Measurements from ENCODE around the gene DMD.
"Not testable (repeated sequence)": the region's sequence is repeated elsewhere in the genome, so short reads cannot be mapped to it uniquely, and the experiment has no call there.

Gene DMD

GRCh38 chrX:31969714-31970113 lies 1241.6 kb downstream of the DMD start:
- DNase-seq, result no peak

GRCh38 chrX:31962256-31962655 lies 1249.1 kb downstream of the DMD start:
- DNase-seq, result no peak

- no peak for DNase-seq
Measured at GRCh38 chrX:31934842-31935370, 1276.4 kb downstream of the DMD start.

GRCh38 chrX:31934015-31934414 lies 1277.3 kb downstream of the DMD start:
- no peak for DNase-seq

- no peak for DNase-seq
Measured at GRCh38 chrX:31932769-31933168, 1278.6 kb downstream of the DMD start.

- DNase-seq, result not testable (repeated sequence)
Measured at GRCh38 chrX:31932320-31932719, 1279.0 kb downstream of the DMD start.

- DNase-seq, result no peak
Measured at GRCh38 chrX:31931225-31931624, 1280.1 kb downstream of the DMD start.

GRCh38 chrX:31929366-31929765 lies 1282.0 kb downstream of the DMD start:
- DNase-seq, result no peak

- DNase-seq, result no peak
Measured at GRCh38 chrX:31921236-31921635, 1290.1 kb downstream of the DMD start.

- no peak for DNase-seq
Measured at GRCh38 chrX:31909850-31910572, 1301.3 kb downstream of the DMD start.

- DNase-seq, result no peak
Measured at GRCh38 chrX:31894152-31894551, 1317.2 kb downstream of the DMD start.

GRCh38 chrX:31893525-31893924 lies 1317.8 kb downstream of the DMD start:
- DNase-seq, result no peak

- DNase-seq, result no peak
Measured at GRCh38 chrX:31889088-31889487, 1322.3 kb downstream of the DMD start.

- no peak for DNase-seq
Measured at GRCh38 chrX:31884535-31884934, 1326.8 kb downstream of the DMD start.

- no peak for DNase-seq
Measured at GRCh38 chrX:31872007-31872406, 1339.3 kb downstream of the DMD start.

GRCh38 chrX:31870267-31870666 lies 1341.1 kb downstream of the DMD start:
- DNase-seq, result no peak

GRCh38 chrX:31860686-31861085 lies 1350.7 kb downstream of the DMD start:
- no peak for DNase-seq

GRCh38 chrX:31858915-31859314 lies 1352.4 kb downstream of the DMD start:
- DNase-seq, result no peak

- DNase-seq, result no peak
Measured at GRCh38 chrX:31854716-31855115, 1356.6 kb downstream of the DMD start.

- no peak for DNase-seq
Measured at GRCh38 chrX:31851761-31852160, 1359.6 kb downstream of the DMD start.

GRCh38 chrX:31847773-31848172 lies 1363.6 kb downstream of the DMD start:
- DNase-seq, result no peak

- no peak for DNase-seq
Measured at GRCh38 chrX:31845003-31845402, 1366.3 kb downstream of the DMD start.

GRCh38 chrX:31838617-31839016 lies 1372.7 kb downstream of the DMD start:
- no peak for DNase-seq

- no peak for DNase-seq
Measured at GRCh38 chrX:31837445-31838049, 1373.8 kb downstream of the DMD start.

- DNase-seq, result no peak
Measured at GRCh38 chrX:31836479-31836878, 1374.9 kb downstream of the DMD start.

Measured in NCI-H2171 treated with DMSO at 0.1 percent for 48 hours (cell line).